ENCODE measurements around the gene KMT5B.

GRCh38 chr11:68166969-68167368 lies 46.1 kb downstream of the KMT5B start:
- TF ChIP-seq CTCF (CRISPR knock-in tag; IDR thresholded peaks at IDR 0.05) (no peak), ZNF407 (CRISPR knock-in tag; IDR thresholded peaks at IDR 0.05; ENCODE audit: not compliant biosample characterization) (no peak), ELF4 (CRISPR knock-in tag; IDR thresholded peaks at IDR 0.05; ENCODE audit: borderline replicate concordance) (no peak), EZH2 (conservative IDR thresholded peaks at IDR 0.05; ENCODE audit: low read depth, low read length) (no peak)

All from HepG2 (cell line).